HEK293 (cell line): ENCODE measurements around the gene TIMM8A.

Experiments
- ATF2 ChIP-seq: fragments of 450-650 bp; formaldehyde crosslinking; IDR thresholded peaks from 2 replicates; pipeline ENCODE4 v1.5.1; 2016; ENCODE audit warnings: missing biosample characterization, missing genetic modification characterization, low read depth
- MYNN ChIP-seq: fragments of 450-650 bp; formaldehyde crosslinking; IDR thresholded peaks from 2 replicates; pipeline ENCODE4 v1.5.1; 2016; ENCODE audit warnings: missing biosample characterization, missing genetic modification characterization, borderline replicate concordance
- YY1 ChIP-seq: fragments of 450-650 bp; formaldehyde crosslinking; IDR thresholded peaks from 2 replicates; pipeline ENCODE4 v1.5.1; 2018; ENCODE audit warnings: missing biosample characterization, missing genetic modification characterization
- ZBTB1 ChIP-seq: fragments of 450-650 bp; formaldehyde crosslinking; IDR thresholded peaks from 2 replicates; pipeline ENCODE4 v1.5.1; 2016; ENCODE audit warnings: missing biosample characterization, missing genetic modification characterization
- ZNF121 ChIP-seq: fragments of 450-650 bp; formaldehyde crosslinking; IDR thresholded peaks from 2 replicates; pipeline ENCODE4 v1.5.1; 2016; ENCODE audit warnings: missing biosample characterization, missing genetic modification characterization
- ZNF362 ChIP-seq: fragments of 450-650 bp; formaldehyde crosslinking; IDR thresholded peaks from 2 replicates; pipeline ENCODE4 v1.5.1; 2016; ENCODE audit warnings: missing biosample characterization, missing genetic modification characterization
- ZNF549 ChIP-seq: fragments of 450-650 bp; IDR thresholded peaks from 2 replicates; pipeline ENCODE4 v1.5.1; 2018; ENCODE audit warnings: missing biosample characterization, missing genetic modification characterization, mild to moderate bottlenecking, inconsistent platforms, moderate library complexity
- ZNF658 ChIP-seq: fragments of 450-650 bp; formaldehyde crosslinking; IDR thresholded peaks from 2 replicates; pipeline ENCODE4; 2016; ENCODE audit warnings: missing biosample characterization, missing genetic modification characterization
- TF ChIP-seq, protein P1 (sequence below): sonication (generic); formaldehyde crosslinking; IDR thresholded peaks from 2 replicates; pipeline ENCODE4 v1.8.1; 2022; ENCODE audit warnings: mild to moderate bottlenecking, moderate library complexity, missing genetic modification reagents
- TF ChIP-seq, protein P2 (sequence below): fragments of 450-650 bp; formaldehyde crosslinking; IDR thresholded peaks from 2 replicates; pipeline ENCODE4 v1.5.1; 2016; ENCODE audit warnings: missing biosample characterization, missing genetic modification characterization

GRCh38 chrX:101362757-101363156, 14.2 kb upstream of the TIMM8A start:
- no peak for TF ChIP-seq ZNF549 (tag by site-specific recombination)
- no peak for TF ChIP-seq MYNN (tag by site-specific recombination)
- TF ChIP-seq ZNF658 = no peak
- TF ChIP-seq ZNF362 = no peak
- no peak for TF ChIP-seq YY1 (tag by site-specific recombination)
- no peak for TF ChIP-seq ZNF121
- no peak for TF ChIP-seq ATF2 (tag by site-specific recombination)
- TF ChIP-seq, protein P1, sequence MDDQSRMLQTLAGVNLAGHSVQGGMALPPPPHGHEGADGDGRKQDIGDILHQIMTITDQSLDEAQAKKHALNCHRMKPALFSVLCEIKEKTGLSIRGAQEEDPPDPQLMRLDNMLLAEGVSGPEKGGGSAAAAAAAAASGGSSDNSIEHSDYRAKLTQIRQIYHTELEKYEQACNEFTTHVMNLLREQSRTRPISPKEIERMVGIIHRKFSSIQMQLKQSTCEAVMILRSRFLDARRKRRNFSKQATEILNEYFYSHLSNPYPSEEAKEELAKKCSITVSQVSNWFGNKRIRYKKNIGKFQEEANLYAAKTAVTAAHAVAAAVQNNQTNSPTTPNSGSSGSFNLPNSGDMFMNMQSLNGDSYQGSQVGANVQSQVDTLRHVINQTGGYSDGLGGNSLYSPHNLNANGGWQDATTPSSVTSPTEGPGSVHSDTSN (CRISPR knock-in tag) = no peak
- TF ChIP-seq ZBTB1 (tag by site-specific recombination) = no peak
- TF ChIP-seq, protein P2, sequence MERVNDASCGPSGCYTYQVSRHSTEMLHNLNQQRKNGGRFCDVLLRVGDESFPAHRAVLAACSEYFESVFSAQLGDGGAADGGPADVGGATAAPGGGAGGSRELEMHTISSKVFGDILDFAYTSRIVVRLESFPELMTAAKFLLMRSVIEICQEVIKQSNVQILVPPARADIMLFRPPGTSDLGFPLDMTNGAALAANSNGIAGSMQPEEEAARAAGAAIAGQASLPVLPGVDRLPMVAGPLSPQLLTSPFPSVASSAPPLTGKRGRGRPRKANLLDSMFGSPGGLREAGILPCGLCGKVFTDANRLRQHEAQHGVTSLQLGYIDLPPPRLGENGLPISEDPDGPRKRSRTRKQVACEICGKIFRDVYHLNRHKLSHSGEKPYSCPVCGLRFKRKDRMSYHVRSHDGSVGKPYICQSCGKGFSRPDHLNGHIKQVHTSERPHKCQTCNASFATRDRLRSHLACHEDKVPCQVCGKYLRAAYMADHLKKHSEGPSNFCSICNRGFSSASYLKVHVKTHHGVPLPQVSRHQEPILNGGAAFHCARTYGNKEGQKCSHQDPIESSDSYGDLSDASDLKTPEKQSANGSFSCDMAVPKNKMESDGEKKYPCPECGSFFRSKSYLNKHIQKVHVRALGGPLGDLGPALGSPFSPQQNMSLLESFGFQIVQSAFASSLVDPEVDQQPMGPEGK (tag by site-specific recombination) = no peak
